Measurements from ENCODE around the gene ST7L.
A peak's percentile ranks its signal among the peaks of the same experiment; 100 is the strongest.

Gene ST7L

DNA sequence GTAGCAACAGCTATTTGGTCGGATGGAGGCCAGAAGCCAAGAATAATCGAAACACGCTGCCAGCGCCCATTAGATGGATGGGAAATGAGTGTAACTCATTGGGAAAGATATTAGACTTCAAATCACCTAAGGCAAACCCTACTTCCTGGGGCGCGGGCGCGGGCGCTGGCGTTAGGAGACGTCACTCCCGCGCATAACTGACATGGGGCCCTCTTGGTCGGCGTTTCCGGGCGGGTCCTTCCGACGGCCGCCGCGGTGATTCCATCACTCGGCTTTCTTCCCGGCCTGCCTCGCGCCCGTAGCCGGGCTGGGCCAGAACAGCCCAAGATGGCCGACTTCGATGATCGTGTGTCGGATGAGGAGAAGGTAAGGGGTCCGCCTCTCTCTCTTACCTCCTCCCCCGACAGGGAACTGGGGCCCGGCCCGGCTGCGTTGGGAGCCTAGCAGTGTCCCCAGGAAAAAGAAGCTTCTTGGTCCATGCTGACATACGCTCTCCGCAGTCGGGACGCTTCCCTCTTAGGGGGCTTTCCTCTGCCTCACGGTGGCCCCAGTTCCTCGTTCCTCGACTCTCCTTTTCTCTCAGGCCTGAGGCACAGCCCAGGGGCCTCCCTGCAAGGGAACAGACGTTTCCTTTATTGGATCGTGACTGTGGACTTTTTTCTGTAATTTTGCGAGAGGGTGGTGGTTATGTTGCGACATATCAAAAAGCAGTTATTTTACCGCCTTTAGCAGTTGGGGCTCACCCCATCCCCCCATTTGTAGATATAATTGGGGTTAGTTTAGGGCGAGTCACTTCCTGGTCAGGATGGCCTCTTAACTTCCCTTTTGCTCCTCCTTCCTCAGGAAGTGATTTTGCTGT lies 806 bp upstream of the ST7L start, which contains the start of gene CAPZA1:
Gene CAPZA1, plus strand, starts transcription at position 315 of the 859 bp plus-strand sequence. Its CDS starts 13 bp downstream, at position 328.
- Histone ChIP-seq H3K9me3 (ENCODE audit: control insufficient read depth, insufficient read depth, low read length) (no peaks in the 10 kb centered on the region), H3K9me2 (replicated peaks; ENCODE audit: control insufficient read depth, low read length) (no peaks in the 10 kb centered on the region), H3K4me1 (ENCODE audit: control insufficient read depth, low read length) (peaks cover 33% of the 10 kb centered on the region), H3K4me2 (ENCODE audit: low read length) (peak within 1 kb of the TSS; percentile 93), H3K27me3 (ENCODE audit: control insufficient read depth, low read length) (no peaks in the 10 kb centered on the region), H3K4me3 (ENCODE audit: low read length) (peak within 1 kb of the TSS; percentile 96), H3F3A (ENCODE audit: control insufficient read depth, insufficient read depth) (peaks cover 34% of the 10 kb centered on the region), H3K79me2 (ENCODE audit: control insufficient read depth, low read length) (peaks cover 74% of the 10 kb centered on the region), H4K20me1 (ENCODE audit: control insufficient read depth, insufficient read depth, low read depth, low read length) (peaks cover 20% of the 10 kb centered on the region), H3K36me3 (ENCODE audit: control insufficient read depth, low read length) (peaks cover 46% of the 10 kb centered on the region), H3K27ac (ENCODE audit: low read depth, low read length) (peak within 1 kb of the TSS; percentile 94)
- TF ChIP-seq EZH2phosphoT487 (IDR thresholded peaks at IDR 0.05; ENCODE audit: borderline replicate concordance, low read length): no peak
- TF ChIP-seq, protein P1, sequence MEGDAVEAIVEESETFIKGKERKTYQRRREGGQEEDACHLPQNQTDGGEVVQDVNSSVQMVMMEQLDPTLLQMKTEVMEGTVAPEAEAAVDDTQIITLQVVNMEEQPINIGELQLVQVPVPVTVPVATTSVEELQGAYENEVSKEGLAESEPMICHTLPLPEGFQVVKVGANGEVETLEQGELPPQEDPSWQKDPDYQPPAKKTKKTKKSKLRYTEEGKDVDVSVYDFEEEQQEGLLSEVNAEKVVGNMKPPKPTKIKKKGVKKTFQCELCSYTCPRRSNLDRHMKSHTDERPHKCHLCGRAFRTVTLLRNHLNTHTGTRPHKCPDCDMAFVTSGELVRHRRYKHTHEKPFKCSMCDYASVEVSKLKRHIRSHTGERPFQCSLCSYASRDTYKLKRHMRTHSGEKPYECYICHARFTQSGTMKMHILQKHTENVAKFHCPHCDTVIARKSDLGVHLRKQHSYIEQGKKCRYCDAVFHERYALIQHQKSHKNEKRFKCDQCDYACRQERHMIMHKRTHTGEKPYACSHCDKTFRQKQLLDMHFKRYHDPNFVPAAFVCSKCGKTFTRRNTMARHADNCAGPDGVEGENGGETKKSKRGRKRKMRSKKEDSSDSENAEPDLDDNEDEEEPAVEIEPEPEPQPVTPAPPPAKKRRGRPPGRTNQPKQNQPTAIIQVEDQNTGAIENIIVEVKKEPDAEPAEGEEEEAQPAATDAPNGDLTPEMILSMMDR (IDR thresholded peaks at IDR 0.05; ENCODE audit: low read depth, low read length, poor library complexity, severe bottlenecking): no peak

DNA sequence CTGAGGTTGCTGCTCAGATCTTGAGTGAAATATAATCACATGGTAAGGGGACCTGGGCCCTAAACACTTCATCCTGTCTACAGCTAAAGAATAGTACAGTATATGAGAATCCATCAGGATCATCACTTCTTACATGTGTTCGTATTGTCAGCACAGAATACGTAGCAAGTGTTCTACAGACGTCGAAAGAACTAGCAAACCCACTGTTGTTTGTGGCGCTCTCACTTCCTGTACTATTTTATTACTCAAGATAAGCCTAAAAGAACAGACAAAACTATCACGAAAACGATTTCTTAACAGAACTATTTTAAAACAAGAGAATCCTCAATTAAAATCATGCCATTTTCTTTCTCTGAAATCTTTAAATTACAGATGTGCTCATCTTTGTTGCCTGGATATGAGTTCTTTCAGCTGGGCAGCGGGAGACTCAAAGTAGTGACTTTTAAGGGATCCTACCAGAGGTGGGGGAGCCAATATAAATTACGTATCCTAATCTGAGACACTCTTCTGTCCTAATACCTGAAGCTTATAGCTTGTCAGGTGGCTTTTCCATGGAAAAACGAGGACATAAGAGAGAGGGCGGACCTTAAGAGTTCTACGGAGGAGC lies 724 bp downstream of the ST7L start:
- H3F3A ChIP-seq (ENCODE audit: control insufficient read depth, insufficient read depth): peaks cover 34% of the 10 kb centered on the region
- peaks cover 48% of the 10 kb centered on the region for H3K36me3 ChIP-seq (ENCODE audit: control insufficient read depth, low read length)
- H3K9me2 ChIP-seq (replicated peaks; ENCODE audit: control insufficient read depth, low read length): no peaks in the 10 kb centered on the region
- no peak for TF ChIP-seq EZH2phosphoT487 (IDR thresholded peaks at IDR 0.05; ENCODE audit: borderline replicate concordance, low read length)
- TF ChIP-seq, protein P1 (IDR thresholded peaks at IDR 0.05; ENCODE audit: low read depth, low read length, poor library complexity, severe bottlenecking): no peak
- H3K27me3 ChIP-seq (ENCODE audit: control insufficient read depth, low read length): no peaks in the 10 kb centered on the region
- peaks cover 26% of the 10 kb centered on the region for H3K4me1 ChIP-seq (ENCODE audit: control insufficient read depth, low read length)
- H3K4me3 ChIP-seq (ENCODE audit: low read length): peak overlapping the region; percentile 96
- H3K4me2 ChIP-seq (ENCODE audit: low read length): peak overlapping the region; percentile 93
- no peaks in the 10 kb centered on the region for H3K9me3 ChIP-seq (ENCODE audit: control insufficient read depth, insufficient read depth, low read length)
- peaks cover 12% of the 10 kb centered on the region for H4K20me1 ChIP-seq (ENCODE audit: control insufficient read depth, insufficient read depth, low read depth, low read length)
- peaks cover 61% of the 10 kb centered on the region for H3K79me2 ChIP-seq (ENCODE audit: control insufficient read depth, low read length)
- H3K27ac ChIP-seq (ENCODE audit: low read depth, low read length): peak overlapping the region; percentile 94

DNA sequence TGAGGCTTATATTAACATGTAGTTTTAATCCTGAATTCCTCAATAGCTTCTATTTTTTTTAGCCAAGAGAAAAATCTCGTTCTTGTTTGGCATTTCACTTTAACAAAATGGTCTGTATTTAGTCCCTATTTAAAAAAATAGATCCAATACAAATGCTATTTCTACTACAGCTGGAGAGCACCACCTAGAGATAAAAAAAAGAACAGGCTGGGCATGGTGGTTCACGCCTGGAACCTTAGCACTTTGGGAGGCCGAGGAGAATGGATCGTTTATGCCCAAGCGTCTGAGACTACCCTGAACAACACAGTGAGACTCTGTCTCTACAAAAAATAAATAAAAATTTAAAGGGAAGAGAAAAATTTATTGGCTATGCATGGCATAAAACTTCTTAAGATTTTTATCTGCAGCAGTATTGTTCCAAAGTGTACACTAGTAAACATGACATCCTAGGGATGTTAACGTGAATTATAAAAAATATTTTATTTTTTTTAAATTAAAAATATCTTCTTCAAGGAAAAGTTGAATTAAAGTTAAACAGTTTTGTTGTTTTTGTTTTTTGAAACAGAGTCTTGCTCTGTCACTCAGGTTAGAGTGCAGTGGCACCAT lies 4.4 kb downstream of the ST7L start:
- H3K36me3 ChIP-seq (ENCODE audit: control insufficient read depth, low read length): peaks cover 45% of the 10 kb centered on the region
- H3K27me3 ChIP-seq (ENCODE audit: control insufficient read depth, low read length): no peaks in the 10 kb centered on the region
- H4K20me1 ChIP-seq (ENCODE audit: control insufficient read depth, insufficient read depth, low read depth, low read length): no peaks in the 10 kb centered on the region
- TF ChIP-seq, protein P1 (IDR thresholded peaks at IDR 0.05; ENCODE audit: low read depth, low read length, poor library complexity, severe bottlenecking): peak; percentile 61
- TF ChIP-seq EZH2phosphoT487 (IDR thresholded peaks at IDR 0.05; ENCODE audit: borderline replicate concordance, low read length): no peak
- no peaks in the 10 kb centered on the region for H3K9me3 ChIP-seq (ENCODE audit: control insufficient read depth, insufficient read depth, low read length)
- H3K27ac ChIP-seq (ENCODE audit: low read depth, low read length): no peak overlapping the region
- no peaks in the 10 kb centered on the region for H3K9me2 ChIP-seq (replicated peaks; ENCODE audit: control insufficient read depth, low read length)
- no peak overlapping the region for H3K4me2 ChIP-seq (ENCODE audit: low read length)
- no peak overlapping the region for H3K4me3 ChIP-seq (ENCODE audit: low read length)
- peaks cover 9% of the 10 kb centered on the region; the same call in 1 of the 2 replicates for H3F3A ChIP-seq (ENCODE audit: control insufficient read depth, insufficient read depth)
- H3K4me1 ChIP-seq (ENCODE audit: control insufficient read depth, low read length): peaks cover 15% of the 10 kb centered on the region
- peaks cover 28% of the 10 kb centered on the region for H3K79me2 ChIP-seq (ENCODE audit: control insufficient read depth, low read length)

Data from DOHH2 (cell line).